PC-9 (cell line): ENCODE results near the gene HGD. TPM values are rescaled to one million over a fixed set of nuclear protein-coding genes. Genes with fewer than 3 reads are reported as not detected.
"Not testable (repeated sequence)": the region's sequence is repeated elsewhere in the genome, so short reads cannot be mapped to it uniquely, and the experiment has no call there.

Experiments used
- BruUV-seq: library from RNA; stranded (reverse); fragments of 400-500 nt; replicated peaks from 2 replicates; lab custom pipeline; 2021; lab: Mats Ljungman, UMichigan
- CTCF ChIA-PET: fragments of 300-600 bp; sonication (Branson Sonifier 250); formaldehyde crosslinking; loops from one replicate; lab custom pipeline; 2022; ENCODE audit warnings: antibody characterized with exemption; lab: Charles Lee
- POLR2A ChIA-PET: fragments of 300-600 bp; sonication (Branson Sonifier 250); formaldehyde crosslinking; loops from one replicate; lab custom pipeline; 2022; ENCODE audit warnings: antibody characterized with exemption; ENCODE audit not compliant: unreplicated experiment; lab: Charles Lee
- DNase-seq, 2 experiments: peaks; one replicate each; pipeline versions ENCODE4 v3.0.0 to v3.0.0-alpha.2; 2015 to 2022; ENCODE audit warnings: mixed read lengths in 1 of 2
- H2AFZ ChIP-seq: fragments of 200-600 bp; sonication (generic); 2 replicates; pipeline ENCODE4 v1.8.1; 2017; ENCODE audit warnings: antibody characterized with exemption
- H3F3A ChIP-seq: fragments of 200-600 bp; sonication (generic); 2 replicates; pipeline ENCODE4 v1.8.1; 2017; ENCODE audit warnings: antibody characterized with exemption, mild to moderate bottlenecking, low read depth; ENCODE audit not compliant: insufficient read depth
- H3K27ac ChIP-seq: fragments of 200-600 bp; sonication (generic); 2 replicates; pipeline ENCODE4 v1.6.1; 2016; ENCODE audit warnings: mixed run types
- H3K27me3 ChIP-seq: fragments of 200-600 bp; sonication (generic); 2 replicates; pipeline ENCODE4 v1.6.1; 2016; ENCODE audit warnings: low read depth, mixed run types; ENCODE audit not compliant: insufficient read depth
- H3K36me3 ChIP-seq: fragments of 200-600 bp; sonication (generic); 2 replicates; pipeline ENCODE4 v1.6.1; 2016; ENCODE audit warnings: low read depth, mixed run types
- H3K4me1 ChIP-seq: fragments of 200-600 bp; sonication (generic); replicated peaks from 2 replicates; pipeline ENCODE4 v1.6.1; 2016; ENCODE audit warnings: mixed run types; ENCODE audit not compliant: insufficient read depth
- H3K4me2 ChIP-seq: fragments of 200-600 bp; sonication (generic); 2 replicates; pipeline ENCODE4 v1.6.1; 2017; ENCODE audit warnings: mixed run types
- H3K4me3 ChIP-seq: fragments of 200-600 bp; sonication (generic); 2 replicates; pipeline ENCODE4 v1.6.1; 2016; ENCODE audit warnings: mixed run types
- H3K79me2 ChIP-seq: fragments of 200-600 bp; sonication (generic); 2 replicates; pipeline ENCODE4 v1.6.1; 2017; ENCODE audit warnings: low read depth, mixed run types
- H3K9me2 ChIP-seq: fragments of 200-600 bp; sonication (generic); 2 replicates; pipeline ENCODE4 v1.8.1; 2017; ENCODE audit warnings: mild to moderate bottlenecking; ENCODE audit not compliant: insufficient read depth
- H3K9me3 ChIP-seq: fragments of 200-600 bp; sonication (generic); 2 replicates; pipeline ENCODE4 v1.8.1; 2016; ENCODE audit warnings: low read depth; ENCODE audit not compliant: insufficient read depth
- H4K20me1 ChIP-seq: fragments of 200-600 bp; sonication (generic); 2 replicates; pipeline ENCODE4 v1.8.1; 2017; ENCODE audit not compliant: insufficient read depth
- EZH2 ChIP-seq: fragments of 200-600 bp; sonication (generic); IDR thresholded peaks from 2 replicates; pipeline ENCODE4 v1.8.0; 2017; ENCODE audit warnings: antibody characterized with exemption, low read depth
- intact Hi-C: fragments of 100-400 bp; cut with micrococcal nuclease; formaldehyde crosslinking; loops from one replicate; pipeline ENCODE4 v1.10.0; 2022; ENCODE audit not compliant: unreplicated experiment
- total RNA-seq: library from RNA; stranded (reverse); gene quantifications from 2 replicates; pipeline ENCODE4 v1.2.3, GENCODE V29; 2021
- TF ChIP-seq, protein P1 (sequence below): fragments of 200-600 bp; sonication (generic); conservative IDR thresholded peaks from 2 replicates; pipeline ENCODE4 v1.6.1; 2017; ENCODE audit warnings: mixed run types, antibody characterized with exemption, mild to moderate bottlenecking, moderate library complexity

Gene HGD
- total RNA-seq, 1 experiment from 2014 or later = 0.65 TPM

DNA sequence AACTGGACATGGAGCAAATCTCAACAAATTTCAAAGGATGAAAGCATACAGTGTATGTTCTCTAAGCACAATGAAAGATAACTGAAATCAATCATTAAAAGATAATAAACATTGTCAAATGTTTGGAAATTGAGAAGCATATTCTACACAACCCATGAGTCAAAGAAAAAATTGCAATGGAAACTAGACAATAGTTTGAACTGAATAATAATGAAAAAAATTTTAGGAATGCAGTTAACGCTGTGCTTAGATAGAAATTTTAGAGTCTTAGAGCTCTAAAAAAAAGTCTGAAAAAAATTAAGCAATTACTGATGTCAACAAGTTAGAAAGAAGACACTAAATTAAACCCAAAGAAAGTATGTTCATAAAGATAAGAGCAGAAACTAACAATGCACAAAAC is 44.8 kb upstream of the HGD start:
- no TSS peak for BruUV-seq
- Histone ChIP-seq H3F3A (no peaks in the 10 kb centered on the region), H3K4me2 (no peak overlapping the region), H3K4me1 (no peaks in the 10 kb centered on the region), H3K36me3 (peaks cover 4% of the 10 kb centered on the region; the same call in 1 of the 2 replicates), H2AFZ (no peak overlapping the region), H3K27me3 (no peaks in the 10 kb centered on the region), H3K9me3 (no peaks in the 10 kb centered on the region), H3K4me3 (no peak overlapping the region), H3K27ac (no peak overlapping the region), H4K20me1 (no peaks in the 10 kb centered on the region), H3K79me2 (no peaks in the 10 kb centered on the region), H3K9me2 (no peaks in the 10 kb centered on the region)
- no peak for DNase-seq
- ChIA-PET CTCF (no interaction called here), POLR2A (no interaction called here)
- TF ChIP-seq, protein P1, sequence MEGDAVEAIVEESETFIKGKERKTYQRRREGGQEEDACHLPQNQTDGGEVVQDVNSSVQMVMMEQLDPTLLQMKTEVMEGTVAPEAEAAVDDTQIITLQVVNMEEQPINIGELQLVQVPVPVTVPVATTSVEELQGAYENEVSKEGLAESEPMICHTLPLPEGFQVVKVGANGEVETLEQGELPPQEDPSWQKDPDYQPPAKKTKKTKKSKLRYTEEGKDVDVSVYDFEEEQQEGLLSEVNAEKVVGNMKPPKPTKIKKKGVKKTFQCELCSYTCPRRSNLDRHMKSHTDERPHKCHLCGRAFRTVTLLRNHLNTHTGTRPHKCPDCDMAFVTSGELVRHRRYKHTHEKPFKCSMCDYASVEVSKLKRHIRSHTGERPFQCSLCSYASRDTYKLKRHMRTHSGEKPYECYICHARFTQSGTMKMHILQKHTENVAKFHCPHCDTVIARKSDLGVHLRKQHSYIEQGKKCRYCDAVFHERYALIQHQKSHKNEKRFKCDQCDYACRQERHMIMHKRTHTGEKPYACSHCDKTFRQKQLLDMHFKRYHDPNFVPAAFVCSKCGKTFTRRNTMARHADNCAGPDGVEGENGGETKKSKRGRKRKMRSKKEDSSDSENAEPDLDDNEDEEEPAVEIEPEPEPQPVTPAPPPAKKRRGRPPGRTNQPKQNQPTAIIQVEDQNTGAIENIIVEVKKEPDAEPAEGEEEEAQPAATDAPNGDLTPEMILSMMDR = no peak
- no peak for TF ChIP-seq EZH2
- intact Hi-C loops = no loop called here

GRCh38 chr3:120719167-120719834 is 37.3 kb upstream of the HGD start:
- H3K79me2 ChIP-seq, H3K9me2 ChIP-seq, H3K4me1 ChIP-seq, CTCF ChIA-PET, H3F3A ChIP-seq, H3K27ac ChIP-seq, H3K27me3 ChIP-seq, H3K36me3 ChIP-seq, H3K9me3 ChIP-seq, H3K4me2 ChIP-seq, BruUV-seq, H3K4me3 ChIP-seq, H4K20me1 ChIP-seq, H2AFZ ChIP-seq: not testable (repeated sequence)
- intact Hi-C loops = loop anchor here (2.0 kb wide), 1 partner anchor 24 kb away; the partner anchor contains the start of genes GTF2E1 and RABL3
- peak in 1 of 2 experiments; percentile 74 for DNase-seq
- POLR2A ChIA-PET = interaction anchor here (0.5 to 0.6 kb wide), 3 partner anchors 20 to 122 kb away, joined by 3 read pairs; no protein-coding TSS in a partner anchor

GRCh38 chr3:120713262-120713661 is 31.2 kb upstream of the HGD start:
- intact Hi-C loops = no loop called here
- Histone ChIP-seq H3K79me2 (no peaks in the 10 kb centered on the region), H3K27me3 (no peaks in the 10 kb centered on the region), H4K20me1 (no peaks in the 10 kb centered on the region), H3K27ac (no peak overlapping the region), H3K9me2 (no peaks in the 10 kb centered on the region), H3K4me2 (no peak overlapping the region), H3K9me3 (no peaks in the 10 kb centered on the region), H3K36me3 (no peaks in the 10 kb centered on the region), H3K4me1 (no peaks in the 10 kb centered on the region), H2AFZ (no peak overlapping the region), H3F3A (no peaks in the 10 kb centered on the region), H3K4me3 (no peak overlapping the region)
- TF ChIP-seq, protein P1 = no peak
- no peak for TF ChIP-seq EZH2
- ChIA-PET POLR2A (interaction anchor here (0.6 kb wide), 1 partner anchor 117 kb away, joined by 5 read pairs; the partner anchor contains the start of gene NDUFB4), CTCF (no interaction called here)
- BruUV-seq = no TSS peak
- no peak for DNase-seq
